ENCODE results near the gene NEK2.

DNA sequence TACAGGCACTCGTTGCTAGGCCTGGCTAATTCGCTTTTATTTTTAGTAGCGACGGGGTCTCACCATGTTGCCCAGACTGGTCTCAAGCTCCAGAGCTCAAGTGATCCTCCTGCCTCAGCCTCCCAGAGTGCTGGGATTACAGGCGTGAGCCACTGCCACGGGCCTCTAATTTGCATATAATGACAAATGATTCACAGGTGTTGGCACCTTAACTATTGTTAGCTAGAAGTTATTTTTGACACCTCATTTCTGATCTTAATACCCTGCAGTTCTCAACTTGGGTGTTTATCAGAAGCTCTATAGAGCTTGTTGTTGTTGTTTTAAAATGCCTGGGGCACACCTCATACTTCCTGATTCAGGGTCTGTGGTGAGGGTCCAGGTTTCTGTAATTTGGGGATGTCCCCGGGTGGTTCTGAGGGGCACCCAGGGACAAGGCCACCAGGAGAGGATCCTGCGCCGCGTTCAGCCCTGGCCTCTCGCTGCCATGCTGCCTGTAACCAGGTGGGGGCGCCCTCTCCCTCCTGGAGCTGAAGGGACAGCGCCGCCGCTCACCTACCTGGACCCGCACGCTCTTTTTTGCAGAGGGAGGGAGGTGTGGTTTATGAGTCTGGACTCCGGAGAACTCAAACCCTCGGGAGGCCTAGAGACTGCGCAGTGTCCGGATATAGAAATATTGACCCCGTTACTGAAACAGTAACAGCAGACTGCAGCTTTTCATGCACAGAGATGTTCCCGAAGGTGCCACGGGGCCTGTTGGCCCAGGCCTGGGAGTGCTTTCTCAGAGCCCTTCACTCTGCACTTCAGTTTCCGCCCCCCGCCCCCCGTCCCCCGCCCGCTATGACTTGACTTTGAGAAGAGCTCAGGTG lies 23.0 kb upstream of the NEK2 start:
- no peak for TF ChIP-seq POLR2A (IDR thresholded peaks at IDR 0.05)
- TF ChIP-seq, protein P1, sequence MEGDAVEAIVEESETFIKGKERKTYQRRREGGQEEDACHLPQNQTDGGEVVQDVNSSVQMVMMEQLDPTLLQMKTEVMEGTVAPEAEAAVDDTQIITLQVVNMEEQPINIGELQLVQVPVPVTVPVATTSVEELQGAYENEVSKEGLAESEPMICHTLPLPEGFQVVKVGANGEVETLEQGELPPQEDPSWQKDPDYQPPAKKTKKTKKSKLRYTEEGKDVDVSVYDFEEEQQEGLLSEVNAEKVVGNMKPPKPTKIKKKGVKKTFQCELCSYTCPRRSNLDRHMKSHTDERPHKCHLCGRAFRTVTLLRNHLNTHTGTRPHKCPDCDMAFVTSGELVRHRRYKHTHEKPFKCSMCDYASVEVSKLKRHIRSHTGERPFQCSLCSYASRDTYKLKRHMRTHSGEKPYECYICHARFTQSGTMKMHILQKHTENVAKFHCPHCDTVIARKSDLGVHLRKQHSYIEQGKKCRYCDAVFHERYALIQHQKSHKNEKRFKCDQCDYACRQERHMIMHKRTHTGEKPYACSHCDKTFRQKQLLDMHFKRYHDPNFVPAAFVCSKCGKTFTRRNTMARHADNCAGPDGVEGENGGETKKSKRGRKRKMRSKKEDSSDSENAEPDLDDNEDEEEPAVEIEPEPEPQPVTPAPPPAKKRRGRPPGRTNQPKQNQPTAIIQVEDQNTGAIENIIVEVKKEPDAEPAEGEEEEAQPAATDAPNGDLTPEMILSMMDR (IDR thresholded peaks at IDR 0.05): peak; percentile 40 to 59 (median 46)

All from uterus (tissue), 2 donors.